Stimulated activated naive CD8-positive, alpha-beta T cell treated with anti-CD3 and anti-CD28 coated beads, Interleukin-15, Interleukin-2, amounts not matched to agents 100 ng/mL and 50 ng/mL, for 24 hours (primary cell): Measurements from ENCODE around the gene CHST9.
"Not testable (repeated sequence)": the region's sequence is repeated elsewhere in the genome, so short reads cannot be mapped to it uniquely, and the experiment has no call there.

Experiments
- H3K27ac Mint-ChIP-seq: one replicate; pipeline ENCODE4 v1.8.0; 2021; ENCODE audit warnings: mild to moderate bottlenecking, mixed read lengths
- H3K27me3 Mint-ChIP-seq: one replicate; pipeline ENCODE4 v1.8.0; 2021; ENCODE audit warnings: mixed read lengths
- H3K36me3 Mint-ChIP-seq: one replicate; pipeline ENCODE4 v1.8.0; 2021; ENCODE audit warnings: low read depth, mixed read lengths
- H3K4me1 Mint-ChIP-seq: one replicate; pipeline ENCODE4 v1.8.0; 2021; ENCODE audit warnings: low read depth, mixed read lengths
- H3K4me3 Mint-ChIP-seq: one replicate; pipeline ENCODE4 v1.8.0; 2021; ENCODE audit warnings: mild to moderate bottlenecking, mixed read lengths
- H3K9me3 Mint-ChIP-seq: one replicate; pipeline ENCODE4 v1.8.0; 2021; ENCODE audit warnings: mixed read lengths

Gene CHST9

GRCh38 chr18:27138079-27138478 lies 47.0 kb downstream of the CHST9 start:
- Mint-ChIP-seq H3K9me3 (no peaks in the 10 kb centered on the region), H3K27ac (no peak overlapping the region), H3K36me3 (no peaks in the 10 kb centered on the region), H3K4me1 (no peaks in the 10 kb centered on the region), H3K27me3 (no peaks in the 10 kb centered on the region), H3K4me3 (no peak overlapping the region)

- H3K36me3 Mint-ChIP-seq, result no peaks in the 10 kb centered on the region
- H3K4me1 Mint-ChIP-seq, result no peaks in the 10 kb centered on the region
- H3K4me3 Mint-ChIP-seq, result no peak overlapping the region
- H3K27ac Mint-ChIP-seq, result no peak overlapping the region
- H3K9me3 Mint-ChIP-seq, result no peaks in the 10 kb centered on the region
- no peaks in the 10 kb centered on the region for H3K27me3 Mint-ChIP-seq
Observed at GRCh38 chr18:27136208-27136535, 48.9 kb downstream of the CHST9 start.

GRCh38 chr18:27135504-27136207 lies 49.5 kb downstream of the CHST9 start:
- Mint-ChIP-seq H3K9me3 (no peaks in the 10 kb centered on the region), H3K27me3 (no peaks in the 10 kb centered on the region), H3K4me3 (no peak overlapping the region), H3K36me3 (no peaks in the 10 kb centered on the region), H3K4me1 (no peaks in the 10 kb centered on the region), H3K27ac (no peak overlapping the region)

GRCh38 chr18:27130065-27130630 lies 55.0 kb downstream of the CHST9 start:
- H3K27me3 Mint-ChIP-seq, result no peaks in the 10 kb centered on the region
- H3K4me1 Mint-ChIP-seq, result no peaks in the 10 kb centered on the region
- H3K9me3 Mint-ChIP-seq, result no peaks in the 10 kb centered on the region
- no peaks in the 10 kb centered on the region for H3K36me3 Mint-ChIP-seq
- no peak overlapping the region for H3K27ac Mint-ChIP-seq
- H3K4me3 Mint-ChIP-seq, result no peak overlapping the region

- no peak overlapping the region for H3K27ac Mint-ChIP-seq
- H3K9me3 Mint-ChIP-seq, result no peaks in the 10 kb centered on the region
- no peaks in the 10 kb centered on the region for H3K4me1 Mint-ChIP-seq
- no peaks in the 10 kb centered on the region for H3K36me3 Mint-ChIP-seq
- no peaks in the 10 kb centered on the region for H3K27me3 Mint-ChIP-seq
- no peak overlapping the region for H3K4me3 Mint-ChIP-seq
Observed at GRCh38 chr18:27124196-27124595, 60.9 kb downstream of the CHST9 start.

- Mint-ChIP-seq H3K27me3 (no peaks in the 10 kb centered on the region), H3K4me3 (no peak overlapping the region), H3K36me3 (no peaks in the 10 kb centered on the region)
Observed at GRCh38 chr18:27121108-27121507, 64.0 kb downstream of the CHST9 start.

GRCh38 chr18:27120246-27120645 lies 64.9 kb downstream of the CHST9 start:
- Mint-ChIP-seq H3K27me3 (no peaks in the 10 kb centered on the region), H3K36me3 (no peaks in the 10 kb centered on the region), H3K4me3 (no peak overlapping the region), H3K9me3 (no peaks in the 10 kb centered on the region), H3K4me1 (no peaks in the 10 kb centered on the region), H3K27ac (no peak overlapping the region)

More at GRCh38 chr18:27121108-27121507, 64.0 kb downstream of the CHST9 start:
- H3K9me3 Mint-ChIP-seq, result no peaks in the 10 kb centered on the region
- H3K4me1 Mint-ChIP-seq, result no peaks in the 10 kb centered on the region
- H3K27ac Mint-ChIP-seq, result no peak overlapping the region

DNA sequence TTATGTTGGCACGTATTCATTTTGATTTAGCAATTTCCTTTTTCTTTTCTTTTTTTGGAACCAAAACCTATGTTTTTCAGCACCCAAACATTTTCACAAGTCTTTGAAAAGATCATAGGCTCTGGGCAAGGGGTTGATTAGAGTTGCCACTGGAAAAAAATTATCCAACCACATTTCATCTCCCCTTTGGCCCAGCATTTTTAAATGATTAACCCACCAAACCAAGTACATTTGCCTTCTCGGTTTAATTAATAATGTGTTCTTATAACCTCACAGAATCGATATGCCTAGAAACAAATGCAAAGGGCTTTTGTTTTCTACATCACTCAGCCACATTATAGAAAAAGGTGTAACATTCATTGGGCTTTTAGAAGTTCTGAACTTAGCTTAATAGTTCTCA lies 66.1 kb downstream of the CHST9 start:
- H3K4me1 Mint-ChIP-seq, result no peaks in the 10 kb centered on the region
- no peak overlapping the region for H3K27ac Mint-ChIP-seq
- no peaks in the 10 kb centered on the region for H3K27me3 Mint-ChIP-seq
- H3K36me3 Mint-ChIP-seq, result no peaks in the 10 kb centered on the region
- no peak overlapping the region for H3K4me3 Mint-ChIP-seq
- H3K9me3 Mint-ChIP-seq, result no peaks in the 10 kb centered on the region

DNA sequence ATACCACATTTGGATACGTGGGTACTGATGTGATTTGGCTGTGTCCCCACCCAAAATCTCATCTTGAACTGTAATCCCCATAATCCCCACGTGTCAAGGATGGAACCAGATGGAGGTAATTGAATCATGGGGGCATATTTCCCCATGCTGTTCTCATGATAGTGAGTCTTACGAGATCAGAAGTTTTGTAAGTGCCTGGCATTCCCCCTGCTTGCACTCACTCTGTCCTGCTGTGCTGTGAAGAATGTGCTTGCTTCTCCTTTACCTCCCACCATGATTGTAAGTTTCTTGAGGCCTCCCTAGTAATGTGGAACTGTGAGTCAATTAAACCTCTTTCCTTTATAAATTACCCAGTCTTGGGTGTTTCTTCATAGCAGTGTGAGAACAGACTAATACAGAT lies 70.3 kb downstream of the CHST9 start:
- Mint-ChIP-seq H3K27ac (no peak overlapping the region), H3K9me3 (no peaks in the 10 kb centered on the region), H3K4me1 (no peaks in the 10 kb centered on the region), H3K36me3 (no peaks in the 10 kb centered on the region), H3K4me3 (no peak overlapping the region), H3K27me3 (no peaks in the 10 kb centered on the region)

GRCh38 chr18:27113358-27113757 lies 71.8 kb downstream of the CHST9 start:
- no peaks in the 10 kb centered on the region for H3K9me3 Mint-ChIP-seq
- no peaks in the 10 kb centered on the region for H3K4me1 Mint-ChIP-seq
- no peaks in the 10 kb centered on the region for H3K36me3 Mint-ChIP-seq
- H3K4me3 Mint-ChIP-seq, result no peak overlapping the region
- H3K27ac Mint-ChIP-seq, result no peak overlapping the region
- H3K27me3 Mint-ChIP-seq, result no peaks in the 10 kb centered on the region

- Mint-ChIP-seq H3K9me3 (peaks cover 6% of the 10 kb centered on the region), H3K36me3 (no peaks in the 10 kb centered on the region), H3K27ac (no peak overlapping the region), H3K27me3 (no peaks in the 10 kb centered on the region), H3K4me3 (no peak overlapping the region), H3K4me1 (no peaks in the 10 kb centered on the region)
Observed at GRCh38 chr18:27110319-27110718, 74.8 kb downstream of the CHST9 start.

GRCh38 chr18:27109451-27109850 lies 75.7 kb downstream of the CHST9 start:
- H3K9me3 Mint-ChIP-seq, result peaks cover 6% of the 10 kb centered on the region
- H3K27me3 Mint-ChIP-seq, result no peaks in the 10 kb centered on the region
- no peaks in the 10 kb centered on the region for H3K4me1 Mint-ChIP-seq
- H3K27ac Mint-ChIP-seq, result no peak overlapping the region
- H3K4me3 Mint-ChIP-seq, result no peak overlapping the region
- no peaks in the 10 kb centered on the region for H3K36me3 Mint-ChIP-seq

GRCh38 chr18:27108842-27109241 lies 76.3 kb downstream of the CHST9 start:
- no peaks in the 10 kb centered on the region for H3K27me3 Mint-ChIP-seq
- no peak overlapping the region for H3K27ac Mint-ChIP-seq
- H3K9me3 Mint-ChIP-seq, result peaks cover 6% of the 10 kb centered on the region
- no peaks in the 10 kb centered on the region for H3K36me3 Mint-ChIP-seq
- no peaks in the 10 kb centered on the region for H3K4me1 Mint-ChIP-seq
- no peak overlapping the region for H3K4me3 Mint-ChIP-seq

DNA sequence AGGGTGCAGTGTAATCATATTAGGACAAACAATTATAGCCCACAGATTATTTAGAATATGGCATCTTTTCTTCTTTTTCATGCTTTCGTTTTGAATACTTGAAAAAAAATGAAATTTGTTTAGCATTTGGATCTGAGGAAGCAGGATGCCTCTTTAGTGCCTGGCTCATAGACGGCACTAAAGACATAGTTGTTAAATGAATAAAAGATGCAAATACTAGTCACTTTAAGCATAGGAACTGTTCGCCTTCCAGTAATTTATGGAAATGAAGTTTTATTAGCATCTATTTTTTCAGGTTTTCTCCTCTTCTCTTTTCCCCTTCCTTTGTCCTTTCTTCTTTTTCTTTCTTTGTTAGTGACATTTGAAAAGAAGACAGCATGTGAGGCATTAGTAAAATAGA lies 80.4 kb downstream of the CHST9 start:
- Mint-ChIP-seq H3K9me3 (peaks cover 9% of the 10 kb centered on the region), H3K27me3 (no peaks in the 10 kb centered on the region), H3K36me3 (no peaks in the 10 kb centered on the region), H3K4me3 (no peak overlapping the region), H3K4me1 (no peaks in the 10 kb centered on the region), H3K27ac (no peak overlapping the region)

DNA sequence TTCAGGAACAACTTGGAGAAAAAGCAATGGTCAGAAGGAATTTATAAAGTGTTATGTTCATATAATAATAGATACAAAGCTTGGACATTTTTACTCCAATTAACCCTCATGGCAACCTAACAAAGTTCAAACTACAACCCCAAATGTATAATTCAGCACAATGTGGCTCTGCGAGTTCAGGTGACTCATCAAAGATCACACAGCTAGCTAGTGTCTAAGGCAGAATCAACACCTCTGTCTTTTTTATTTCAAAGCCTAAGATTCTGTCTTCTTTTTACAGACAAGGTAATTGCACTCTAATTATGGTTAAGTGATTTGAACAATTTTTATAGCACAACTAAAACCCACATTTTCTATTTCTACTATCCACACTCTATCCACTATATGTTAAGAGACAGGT lies 90.5 kb downstream of the CHST9 start:
- Mint-ChIP-seq H3K36me3 (no peaks in the 10 kb centered on the region), H3K9me3 (peaks cover 3% of the 10 kb centered on the region), H3K4me3 (no peak overlapping the region), H3K4me1 (no peaks in the 10 kb centered on the region), H3K27me3 (no peaks in the 10 kb centered on the region), H3K27ac (no peak overlapping the region)

GRCh38 chr18:27093290-27093689 lies 91.8 kb downstream of the CHST9 start:
- not testable (repeated sequence) for H3K36me3 Mint-ChIP-seq, H3K27me3 Mint-ChIP-seq, H3K9me3 Mint-ChIP-seq, H3K4me1 Mint-ChIP-seq, H3K27ac Mint-ChIP-seq, H3K4me3 Mint-ChIP-seq
